ENCODE data around the gene NAGS. TPM values are rescaled to one million over a fixed set of nuclear protein-coding genes. Genes with fewer than 3 reads are reported as not detected.
"Not testable (repeated sequence)": the region's sequence is repeated elsewhere in the genome, so short reads cannot be mapped to it uniquely, and the experiment has no call there.

The NAGS gene
- total RNA-seq, 1 donor from 2014 or later = 0.49 TPM

- Mint-ChIP-seq H3K4me3 (ENCODE audit: unreplicated experiment) (no peak overlapping the region), H3K36me3 (ENCODE audit: unreplicated experiment) (no peaks in the 10 kb centered on the region), H3K27me3 (ENCODE audit: unreplicated experiment) (no peaks in the 10 kb centered on the region), H3K9me3 (ENCODE audit: unreplicated experiment) (peaks cover 3% of the 10 kb centered on the region), H3K4me1 (ENCODE audit: low read depth, unreplicated experiment) (peaks cover 5% of the 10 kb centered on the region), H3K27ac (ENCODE audit: unreplicated experiment) (no peak overlapping the region)
- TF ChIP-seq CTCF (IDR thresholded peaks at IDR 0.05; ENCODE audit: partially characterized antibody, unreplicated experiment) = no peak
- DNase-seq = no peak
These were observed 26.1 kb downstream of the NAGS start for GRCh38 chr17:44030482-44030881.

- no peak for TF ChIP-seq CTCF (IDR thresholded peaks at IDR 0.05; ENCODE audit: partially characterized antibody, unreplicated experiment)
- peaks cover 7% of the 10 kb centered on the region for H3K4me1 Mint-ChIP-seq (ENCODE audit: low read depth, unreplicated experiment)
- no peak overlapping the region for H3K27ac Mint-ChIP-seq (ENCODE audit: unreplicated experiment)
- no peaks in the 10 kb centered on the region for H3K27me3 Mint-ChIP-seq (ENCODE audit: unreplicated experiment)
- no peak overlapping the region for H3K4me3 Mint-ChIP-seq (ENCODE audit: unreplicated experiment)
- no peak for DNase-seq
- H3K9me3 Mint-ChIP-seq (ENCODE audit: unreplicated experiment) = peaks cover 2% of the 10 kb centered on the region
- no peaks in the 10 kb centered on the region for H3K36me3 Mint-ChIP-seq (ENCODE audit: unreplicated experiment)
These were observed 29.5 kb downstream of the NAGS start for GRCh38 chr17:44033861-44034408.

- H3K4me1 Mint-ChIP-seq (ENCODE audit: low read depth, unreplicated experiment); DNase-seq; H3K9me3 Mint-ChIP-seq (ENCODE audit: unreplicated experiment); H3K27me3 Mint-ChIP-seq (ENCODE audit: unreplicated experiment); H3K36me3 Mint-ChIP-seq (ENCODE audit: unreplicated experiment); H3K27ac Mint-ChIP-seq (ENCODE audit: unreplicated experiment); H3K4me3 Mint-ChIP-seq (ENCODE audit: unreplicated experiment): not testable (repeated sequence)
These were observed 30.3 kb downstream of the NAGS start for GRCh38 chr17:44034688-44035087.

- no peaks in the 10 kb centered on the region for H3K36me3 Mint-ChIP-seq (ENCODE audit: unreplicated experiment)
- no peak overlapping the region for H3K27ac Mint-ChIP-seq (ENCODE audit: unreplicated experiment)
- H3K27me3 Mint-ChIP-seq (ENCODE audit: unreplicated experiment) = peaks cover 3% of the 10 kb centered on the region
- H3K4me3 Mint-ChIP-seq (ENCODE audit: unreplicated experiment) = no peak overlapping the region
- no peak for TF ChIP-seq CTCF (IDR thresholded peaks at IDR 0.05; ENCODE audit: partially characterized antibody, unreplicated experiment)
- peaks cover 23% of the 10 kb centered on the region for H3K4me1 Mint-ChIP-seq (ENCODE audit: low read depth, unreplicated experiment)
- peaks cover 4% of the 10 kb centered on the region for H3K9me3 Mint-ChIP-seq (ENCODE audit: unreplicated experiment)
- DNase-seq = no peak
These were observed 33.0 kb downstream of the NAGS start for GRCh38 chr17:44037471-44037870.

GRCh38 chr17:44038604-44039011, 34.2 kb downstream of the NAGS start:
- DNase-seq = no peak
- peak overlapping the region; percentile 25 for H3K4me3 Mint-ChIP-seq (ENCODE audit: unreplicated experiment)
- H3K4me1 Mint-ChIP-seq (ENCODE audit: low read depth, unreplicated experiment) = peaks cover 23% of the 10 kb centered on the region
- H3K27me3 Mint-ChIP-seq (ENCODE audit: unreplicated experiment) = peaks cover 3% of the 10 kb centered on the region
- no peaks in the 10 kb centered on the region for H3K36me3 Mint-ChIP-seq (ENCODE audit: unreplicated experiment)
- TF ChIP-seq CTCF (IDR thresholded peaks at IDR 0.05; ENCODE audit: partially characterized antibody, unreplicated experiment) = no peak
- H3K27ac Mint-ChIP-seq (ENCODE audit: unreplicated experiment) = peak overlapping the region; percentile 84
- H3K9me3 Mint-ChIP-seq (ENCODE audit: unreplicated experiment) = peaks cover 4% of the 10 kb centered on the region

Measured in glutamatergic neuron (in vitro differentiated cells).